CD14-positive monocyte (primary cell): ENCODE results near the gene C8G. TPM values are rescaled to one million over a fixed set of nuclear protein-coding genes. Genes with fewer than 3 reads are reported as not detected.

Experiments
- DNase-seq, 3 donors: peaks; one replicate each; pipeline ENCODE4 v3.0.0-alpha.2; 2011 to 2022
- H2AFZ ChIP-seq: 2 replicates; pipeline ENCODE4 v1.6.0; 2012; ENCODE audit warnings: mild to moderate bottlenecking, low read depth, low read length, inconsistent platforms; ENCODE audit not compliant: insufficient read depth, poor library complexity, severe bottlenecking
- H3K27ac ChIP-seq, 2 donors: 1 replicate in 1 of 2; 2 replicates in 1 of 2; pipeline ENCODE4 v1.5.1; 2012 to 2013; ENCODE audit warnings: low read length in 2 of 2, control low read depth in 1 of 2, inconsistent platforms in 1 of 2, low read depth in 1 of 2, mild to moderate bottlenecking in 1 of 2
- H3K27me3 ChIP-seq, 2 donors: one replicate each; pipeline versions ENCODE4 v1.6.0 to v1.6.1; 2011 to 2013; ENCODE audit warnings: low read length in 2 of 2; ENCODE audit not compliant: control insufficient read depth in 2 of 2, insufficient read depth in 2 of 2
- H3K36me3 ChIP-seq, 2 donors: replicated peaks in 1 of 2; 1 replicate in 1 of 2; 2 replicates in 1 of 2; pipeline versions ENCODE4 v1.5.1 to v1.6.1; 2012 to 2013; ENCODE audit warnings: low read length in 2 of 2, control low read depth in 1 of 2, inconsistent platforms in 1 of 2, mild to moderate bottlenecking in 1 of 2; ENCODE audit not compliant: insufficient read depth in 2 of 2, control insufficient read depth in 1 of 2
- H3K4me1 ChIP-seq, 2 donors: 1 replicate in 1 of 2; 2 replicates in 1 of 2; pipeline versions ENCODE4 v1.5.1 to v1.6.1; 2012 to 2013; ENCODE audit warnings: low read length in 2 of 2, control low read depth in 1 of 2, inconsistent platforms in 1 of 2, mild to moderate bottlenecking in 1 of 2, moderate library complexity in 1 of 2; ENCODE audit not compliant: insufficient read depth in 2 of 2, control insufficient read depth in 1 of 2
- H3K4me2 ChIP-seq: replicated peaks from 2 replicates; pipeline ENCODE3; 2012; ENCODE audit warnings: low read length, moderate library complexity, mild to moderate bottlenecking; ENCODE audit not compliant: poor library complexity, severe bottlenecking; ENCODE audit errors: extremely low read depth
- H3K4me3 ChIP-seq, 3 experiments: fragments of 200-600 bp in 1 of 3; sonication (generic) in 1 of 3; replicated peaks in 1 of 3; 1 replicate in 2 of 3; 2 replicates in 1 of 3; pipeline ENCODE4 v1.5.1; 2011 to 2013; ENCODE audit warnings: low read length in 3 of 3, mild to moderate bottlenecking in 3 of 3, control low read depth in 2 of 3, low read depth in 2 of 3, inconsistent platforms in 1 of 3, moderate library complexity in 1 of 3
- H3K79me2 ChIP-seq: 2 replicates; pipeline ENCODE4 v1.6.0; 2012; ENCODE audit warnings: mild to moderate bottlenecking, control low read depth, inconsistent platforms, low read length, moderate library complexity; ENCODE audit not compliant: insufficient read depth
- H3K9ac ChIP-seq: 2 replicates; pipeline ENCODE4 v1.6.0; 2017; ENCODE audit warnings: low read length, mild to moderate bottlenecking; ENCODE audit not compliant: insufficient read depth, poor library complexity, severe bottlenecking
- H3K9me3 ChIP-seq, 2 donors: replicated peaks in 1 of 2; 1 replicate in 1 of 2; 2 replicates in 1 of 2; pipeline versions ENCODE4 v1.5.1 to v1.6.1; 2012 to 2013; ENCODE audit warnings: low read length in 2 of 2, control low read depth in 1 of 2; ENCODE audit not compliant: control insufficient read depth in 1 of 2, insufficient read depth in 1 of 2
- H4K20me1 ChIP-seq: 2 replicates; pipeline ENCODE4 v1.6.0; 2012; ENCODE audit warnings: mild to moderate bottlenecking, low read length, control low read depth, moderate library complexity; ENCODE audit not compliant: insufficient read depth
- H3K27ac Mint-ChIP-seq, 7 donors: one replicate each; pipeline ENCODE4 v1.8.0; 2020; ENCODE audit warnings: mild to moderate bottlenecking in 7 of 7, mixed read lengths in 7 of 7, moderate library complexity in 6 of 7, inconsistent platforms in 2 of 7
- H3K27me3 Mint-ChIP-seq, 3 donors: one replicate each; pipeline ENCODE4 v1.8.0; 2021 to 2022; ENCODE audit warnings: low read depth in 3 of 3, mild to moderate bottlenecking in 3 of 3, mixed read lengths in 3 of 3, moderate library complexity in 3 of 3, inconsistent platforms in 1 of 3
- H3K36me3 Mint-ChIP-seq, 2 donors: one replicate each; pipeline ENCODE4 v1.8.0; 2020; ENCODE audit warnings: mixed read lengths in 2 of 2, inconsistent platforms in 1 of 2, mild to moderate bottlenecking in 1 of 2
- H3K4me1 Mint-ChIP-seq: one replicate; pipeline ENCODE4 v1.8.0; 2020; ENCODE audit warnings: mild to moderate bottlenecking, mixed read lengths
- H3K4me3 Mint-ChIP-seq, 2 donors: one replicate each; pipeline ENCODE4 v1.8.0; 2020; ENCODE audit warnings: mild to moderate bottlenecking in 2 of 2, mixed read lengths in 2 of 2, moderate library complexity in 1 of 2
- H3K9me3 Mint-ChIP-seq, 7 donors: one replicate each; pipeline ENCODE4 v1.8.0; 2020 to 2022; ENCODE audit warnings: mixed read lengths in 7 of 7, mild to moderate bottlenecking in 6 of 7, moderate library complexity in 6 of 7, inconsistent platforms in 2 of 7
- WGBS: methylation state at CpG from one replicate; pipeline ENCODE4 v1.1.5; 2013; ENCODE audit warnings: missing lambda C conversion rate; ENCODE audit not compliant: insufficient coverage; 5-methylcytosine and 5-hydroxymethylcytosine counted together
- intact Hi-C, 2 donors: fragments of 100-400 bp; cut with micrococcal nuclease; formaldehyde crosslinking; loops; one replicate each; pipeline versions ENCODE4 v1.15.0 to v1.15.1; 2023
- polyA plus RNA-seq, 3 donors: library from polyadenylated mRNA; depleted of rRNA in 1 of 3; unstranded in 2 of 3; stranded (reverse) in 1 of 3; fragments of 300-500 nt in 2 of 3; fragments of >200 nt in 1 of 3; fragmentation: Illumina TruSeq in 2 of 3; gene quantifications; 1 replicate in 2 of 3; 2 replicates in 1 of 3; pipeline ENCODE4 v1.2.3, GENCODE V29; 2012 to 2021
- TF ChIP-seq, protein P1 (sequence below): fragments of 200-600 bp; IDR thresholded peaks from one replicate; pipeline ENCODE4 v1.8.0; 2022; ENCODE audit warnings: antibody characterized with exemption, mild to moderate bottlenecking

The C8G gene
- polyA plus RNA-seq, 3 donors = 0.55 to 0.72 TPM; not detected in 1

DNA sequence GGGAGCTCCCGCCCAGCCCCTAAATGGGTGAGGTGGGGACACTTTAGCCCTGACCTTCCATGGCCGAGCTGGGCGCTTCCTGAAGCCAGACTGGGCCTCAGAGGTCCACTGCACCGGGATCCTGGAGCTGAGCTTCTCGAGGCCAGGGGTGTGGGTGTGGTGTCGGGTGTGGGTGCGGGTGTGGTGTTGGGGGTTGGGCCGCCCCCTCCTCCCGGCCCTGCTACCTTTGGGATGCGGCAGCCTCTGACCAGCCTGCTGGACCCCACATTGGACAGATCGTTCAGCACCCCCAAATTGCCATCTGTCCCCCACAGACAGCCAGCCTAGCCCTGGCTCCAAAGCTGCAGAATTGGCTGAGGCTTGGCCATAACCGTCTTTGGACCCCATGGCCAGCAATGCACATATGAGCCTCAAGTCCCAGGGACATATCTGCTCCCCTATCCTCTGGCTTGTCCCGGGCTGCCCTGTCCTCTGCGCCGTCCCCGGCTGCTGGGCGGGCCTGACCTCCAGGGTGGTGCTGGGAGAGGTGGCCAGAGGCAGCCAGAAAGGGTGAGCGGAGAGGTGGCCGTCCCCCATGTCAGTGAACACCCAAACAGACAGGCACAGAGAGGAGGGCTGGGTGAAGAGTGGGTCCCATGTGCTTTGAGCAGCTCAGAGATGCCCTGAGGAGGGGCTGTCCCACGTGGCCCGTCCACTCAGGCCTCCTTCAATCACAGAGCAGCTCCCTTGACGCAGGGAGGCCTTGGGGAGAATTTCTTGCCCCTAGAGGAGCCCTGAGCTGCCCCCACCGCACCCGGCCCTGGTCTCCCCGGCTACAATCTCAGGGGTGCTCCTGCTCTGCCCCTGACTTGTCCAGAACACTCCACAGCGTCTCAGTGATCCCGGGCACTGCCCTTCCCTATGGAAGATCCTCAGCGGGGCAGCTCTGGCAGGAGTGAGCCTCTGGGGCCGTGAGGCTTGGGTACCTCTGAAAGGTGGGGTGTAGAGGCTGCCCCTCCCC, 28.9 kb downstream of the C8G start:
- Histone ChIP-seq H3K9me3 (no peaks in the 10 kb centered on the region), H3K4me1 (peaks cover 22 to 35% of the 10 kb centered on the region in 2 donors), H3K4me3 (no peak overlapping the region), H2AFZ (no peak overlapping the region), H3K9ac (no peak overlapping the region), H3K36me3 (no peaks in the 10 kb centered on the region), H3K27me3 (peaks cover 0 to 20% of the 10 kb centered on the region in 2 donors), H4K20me1 (no peaks in the 10 kb centered on the region), H3K79me2 (no peaks in the 10 kb centered on the region), H3K4me2 (no peak overlapping the region), H3K27ac (no peak overlapping the region)
- Mint-ChIP-seq H3K4me1 (peaks cover 19% of the 10 kb centered on the region), H3K4me3 (no peak overlapping the region), H3K27me3 (peaks cover 12 to 42% (median 17%) of the 10 kb centered on the region in 3 donors), H3K9me3 (peaks cover 0 to 1% (median 0%) of the 10 kb centered on the region in 7 donors), H3K36me3 (no peaks in the 10 kb centered on the region), H3K27ac (no peak overlapping the region)
- DNase-seq = no peak
- TF ChIP-seq, protein P1, sequence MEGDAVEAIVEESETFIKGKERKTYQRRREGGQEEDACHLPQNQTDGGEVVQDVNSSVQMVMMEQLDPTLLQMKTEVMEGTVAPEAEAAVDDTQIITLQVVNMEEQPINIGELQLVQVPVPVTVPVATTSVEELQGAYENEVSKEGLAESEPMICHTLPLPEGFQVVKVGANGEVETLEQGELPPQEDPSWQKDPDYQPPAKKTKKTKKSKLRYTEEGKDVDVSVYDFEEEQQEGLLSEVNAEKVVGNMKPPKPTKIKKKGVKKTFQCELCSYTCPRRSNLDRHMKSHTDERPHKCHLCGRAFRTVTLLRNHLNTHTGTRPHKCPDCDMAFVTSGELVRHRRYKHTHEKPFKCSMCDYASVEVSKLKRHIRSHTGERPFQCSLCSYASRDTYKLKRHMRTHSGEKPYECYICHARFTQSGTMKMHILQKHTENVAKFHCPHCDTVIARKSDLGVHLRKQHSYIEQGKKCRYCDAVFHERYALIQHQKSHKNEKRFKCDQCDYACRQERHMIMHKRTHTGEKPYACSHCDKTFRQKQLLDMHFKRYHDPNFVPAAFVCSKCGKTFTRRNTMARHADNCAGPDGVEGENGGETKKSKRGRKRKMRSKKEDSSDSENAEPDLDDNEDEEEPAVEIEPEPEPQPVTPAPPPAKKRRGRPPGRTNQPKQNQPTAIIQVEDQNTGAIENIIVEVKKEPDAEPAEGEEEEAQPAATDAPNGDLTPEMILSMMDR = no peak
- 91% methylated on average over 19 of the region's 29 CpGs for WGBS
- intact Hi-C loops = no loop called here

- Mint-ChIP-seq H3K27ac (peak overlapping the region in 2 of 7 donors; percentile 26 to 30), H3K4me3 (peak overlapping the region; percentile 20 to 70), H3K27me3 (peaks cover 12 to 44% (median 21%) of the 10 kb centered on the region in 3 donors), H3K9me3 (peaks cover 0 to 2% (median 0%) of the 10 kb centered on the region in 7 donors), H3K4me1 (peaks cover 19% of the 10 kb centered on the region), H3K36me3 (no peaks in the 10 kb centered on the region)
- Histone ChIP-seq H3K27ac (no peak overlapping the region), H2AFZ (peak overlapping the region; percentile 44), H3K27me3 (peaks cover 0 to 20% of the 10 kb centered on the region in 2 donors), H3K9me3 (no peaks in the 10 kb centered on the region), H4K20me1 (no peaks in the 10 kb centered on the region), H3K4me2 (peak overlapping the region; percentile 37), H3K79me2 (no peaks in the 10 kb centered on the region), H3K36me3 (no peaks in the 10 kb centered on the region), H3K9ac (peak overlapping the region; percentile 39), H3K4me3 (peak overlapping the region in 1 of 3 experiments; percentile 37), H3K4me1 (peaks cover 22 to 35% of the 10 kb centered on the region in 2 donors)
- DNase-seq = peak in 2 of 3 donors; percentile 25 to 29
- intact Hi-C loops = no loop called here
- 31% methylated on average over 11 of the region's 15 CpGs for WGBS
- TF ChIP-seq, protein P1 = no peak
Observed at GRCh38 chr9:136974817-136975535, 29.9 kb downstream of the C8G start.
